Fibroblast of upper back skin (primary cell): Measurements from ENCODE around the gene ALDH1L1.

Experiments used
- DNase-seq: peaks from one replicate; pipeline ENCODE4 v3.0.0-alpha.2; 2013

Gene ALDH1L1

GRCh38 chr3:126153695-126154360, 26.6 kb downstream of the ALDH1L1 start:
- DNase-seq, result no peak

DNA sequence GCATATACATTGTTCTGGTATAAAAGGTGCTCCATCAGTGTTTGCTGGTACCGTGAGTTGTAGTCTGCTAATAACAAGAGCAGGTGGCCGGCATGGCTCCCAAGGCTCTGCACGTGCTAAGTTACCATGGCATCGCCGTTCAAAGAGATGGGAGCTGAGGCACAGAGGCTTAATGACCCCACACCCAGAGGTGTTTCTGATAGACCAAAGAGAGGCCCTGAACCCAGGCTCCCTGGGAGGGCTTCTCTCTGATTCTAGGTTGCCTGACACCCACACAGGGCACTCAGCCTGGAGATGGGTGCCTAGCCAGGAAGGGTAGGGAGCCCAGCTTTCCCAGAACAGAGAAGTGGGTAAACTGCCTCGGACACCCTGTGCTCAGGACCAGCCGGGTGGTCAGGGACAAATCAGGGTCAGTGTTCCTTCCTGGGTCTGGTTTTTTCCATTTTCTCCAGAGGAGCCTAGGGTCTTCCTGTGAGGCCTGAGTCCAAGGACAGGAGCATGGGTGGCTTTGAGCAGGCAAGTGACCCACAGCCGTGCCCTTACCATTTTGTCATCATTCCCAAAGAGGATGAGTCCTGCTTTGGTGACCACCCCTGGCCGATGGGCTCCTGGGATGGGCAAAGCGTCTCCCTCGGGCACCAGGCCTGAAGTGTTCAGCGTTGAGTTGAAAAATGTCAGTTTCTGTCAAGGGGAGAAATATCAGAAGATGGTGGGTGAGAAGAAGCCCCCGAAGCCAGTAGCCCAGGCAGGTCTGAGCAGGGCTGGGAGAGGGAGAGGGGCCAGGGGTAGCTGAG, 27.3 kb downstream of the ALDH1L1 start:
- DNase-seq, result no peak

- DNase-seq, result no peak
Observed at GRCh38 chr3:126152458-126152857, 27.9 kb downstream of the ALDH1L1 start.

DNA sequence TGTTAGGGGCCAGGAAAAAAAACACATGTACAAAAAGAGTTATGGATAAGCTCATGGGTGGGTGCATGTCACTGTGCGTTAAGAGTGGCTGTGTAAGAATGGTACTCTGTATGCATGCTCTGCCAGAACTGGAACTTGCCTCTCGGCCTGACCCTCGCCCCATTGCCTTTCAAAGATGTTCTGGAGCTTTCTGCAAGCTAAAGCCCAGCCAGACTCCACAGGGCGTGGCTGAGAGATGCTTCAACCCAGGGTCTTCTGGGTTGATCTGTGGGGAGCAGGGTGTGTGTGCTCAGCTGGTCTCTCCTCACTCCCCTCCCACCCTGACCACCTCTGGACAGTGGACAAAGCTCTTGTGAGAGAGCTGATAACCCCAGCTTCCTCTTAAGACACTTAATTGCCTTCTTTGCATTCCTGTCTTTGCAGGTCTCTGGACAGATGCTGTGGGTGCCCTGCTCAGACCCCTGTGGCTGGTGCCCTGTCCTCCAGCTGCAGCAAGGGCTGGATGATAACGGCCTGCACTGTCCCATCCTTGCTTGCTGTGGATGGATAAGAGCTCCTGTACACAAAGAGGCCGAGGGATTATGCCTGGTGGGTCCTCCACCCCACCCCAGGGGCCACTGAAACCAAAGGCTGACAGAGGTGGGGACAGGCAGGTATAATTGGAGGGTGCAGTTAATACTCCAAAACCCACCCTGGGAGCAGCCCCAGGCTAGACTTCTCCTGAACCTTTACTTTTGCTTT, 28.7 kb downstream of the ALDH1L1 start:
- DNase-seq, result no peak

DNA sequence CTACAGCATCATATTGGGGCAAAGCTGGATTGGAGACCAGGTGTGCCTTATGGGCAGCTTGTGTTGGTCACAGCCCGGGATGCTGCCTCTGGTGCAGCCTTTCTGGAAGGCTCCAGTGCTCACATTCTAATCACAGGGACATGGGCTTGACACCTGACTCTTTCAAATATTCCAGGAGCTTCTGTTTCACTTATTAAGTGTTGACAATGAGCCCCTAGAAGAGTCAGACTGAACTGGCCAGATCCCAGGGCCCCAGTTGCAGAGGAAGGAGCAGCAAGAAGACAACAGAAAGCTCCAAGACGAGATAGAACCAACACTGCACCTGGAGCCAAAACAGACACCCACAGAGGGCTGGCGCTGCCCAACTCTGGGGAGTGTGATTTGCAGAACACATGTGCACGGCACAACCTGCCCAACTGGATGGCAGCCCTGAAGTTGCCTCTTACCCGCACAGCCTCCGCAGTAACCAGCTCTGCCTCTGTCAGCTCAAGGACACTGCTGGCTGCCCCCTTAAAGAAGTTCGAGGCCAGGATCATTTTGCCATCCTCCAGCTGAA, 30.3 kb downstream of the ALDH1L1 start:
- no peak for DNase-seq

DNA sequence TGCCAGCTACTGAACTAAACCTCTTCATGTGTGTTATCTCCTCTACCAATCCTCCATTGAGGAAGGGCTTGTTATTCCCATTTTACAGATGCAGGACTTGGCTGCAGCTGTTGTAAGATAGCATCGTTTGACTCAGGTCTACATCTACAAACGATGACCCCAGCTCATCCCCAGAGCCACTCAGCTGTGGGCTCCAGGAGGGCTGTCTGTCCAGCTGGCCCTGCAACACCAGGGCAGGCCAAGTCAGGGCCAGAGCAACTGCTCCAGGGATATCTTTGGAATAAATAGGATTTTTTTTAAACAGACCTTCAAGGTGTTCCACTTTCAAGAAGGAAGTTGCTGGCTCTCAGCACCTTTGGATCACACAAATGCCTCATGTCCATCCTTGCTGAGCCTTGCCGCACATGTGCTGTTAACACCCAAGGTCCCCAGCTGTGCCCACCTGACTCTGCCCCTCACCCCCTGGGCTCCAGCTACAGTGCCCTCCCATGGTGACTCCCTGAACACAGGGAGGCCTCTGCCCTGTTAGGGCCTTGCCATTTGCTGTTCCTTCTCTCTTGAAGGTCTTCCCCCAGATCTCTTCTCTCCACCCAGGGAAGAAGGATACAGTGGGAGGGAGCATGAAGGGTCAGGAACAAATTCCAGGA, 31.0 kb downstream of the ALDH1L1 start:
- DNase-seq, result no peak

DNA sequence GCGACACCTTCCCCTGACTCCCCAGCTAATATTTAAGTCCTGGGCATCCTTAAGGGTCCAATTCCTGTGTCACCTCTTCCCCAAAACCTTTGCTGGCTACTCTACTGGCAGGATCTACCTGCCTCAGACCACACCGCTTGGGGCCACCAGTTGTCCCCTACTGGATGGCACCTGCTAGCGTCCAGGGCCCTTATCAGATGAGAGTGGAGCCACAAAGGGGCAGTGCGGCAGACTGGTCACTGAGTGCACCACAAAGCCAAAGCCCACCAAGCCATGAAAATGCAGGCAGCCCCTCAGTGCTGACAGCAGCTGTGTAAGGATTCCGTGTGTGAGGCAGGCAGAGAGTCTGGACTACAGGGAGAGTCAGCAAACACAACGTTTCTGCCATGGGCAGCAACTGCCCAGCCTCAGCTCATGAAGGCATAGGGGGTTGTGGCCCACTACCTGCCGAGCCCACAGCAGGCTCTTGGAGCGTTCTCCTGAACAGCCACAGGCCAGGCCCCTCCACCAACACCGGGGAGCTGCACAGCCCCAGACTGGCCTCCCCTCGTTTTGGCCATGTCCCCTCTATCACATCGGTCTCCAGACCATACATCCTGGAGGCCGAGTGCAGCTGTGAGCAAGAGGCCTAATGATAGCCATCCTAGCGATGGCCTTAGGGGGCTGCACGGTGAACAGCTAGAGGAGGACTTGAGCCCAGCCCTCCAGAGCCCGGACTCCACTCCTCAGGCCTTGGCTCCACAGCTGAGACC, 32.3 kb downstream of the ALDH1L1 start:
- no peak for DNase-seq

DNA sequence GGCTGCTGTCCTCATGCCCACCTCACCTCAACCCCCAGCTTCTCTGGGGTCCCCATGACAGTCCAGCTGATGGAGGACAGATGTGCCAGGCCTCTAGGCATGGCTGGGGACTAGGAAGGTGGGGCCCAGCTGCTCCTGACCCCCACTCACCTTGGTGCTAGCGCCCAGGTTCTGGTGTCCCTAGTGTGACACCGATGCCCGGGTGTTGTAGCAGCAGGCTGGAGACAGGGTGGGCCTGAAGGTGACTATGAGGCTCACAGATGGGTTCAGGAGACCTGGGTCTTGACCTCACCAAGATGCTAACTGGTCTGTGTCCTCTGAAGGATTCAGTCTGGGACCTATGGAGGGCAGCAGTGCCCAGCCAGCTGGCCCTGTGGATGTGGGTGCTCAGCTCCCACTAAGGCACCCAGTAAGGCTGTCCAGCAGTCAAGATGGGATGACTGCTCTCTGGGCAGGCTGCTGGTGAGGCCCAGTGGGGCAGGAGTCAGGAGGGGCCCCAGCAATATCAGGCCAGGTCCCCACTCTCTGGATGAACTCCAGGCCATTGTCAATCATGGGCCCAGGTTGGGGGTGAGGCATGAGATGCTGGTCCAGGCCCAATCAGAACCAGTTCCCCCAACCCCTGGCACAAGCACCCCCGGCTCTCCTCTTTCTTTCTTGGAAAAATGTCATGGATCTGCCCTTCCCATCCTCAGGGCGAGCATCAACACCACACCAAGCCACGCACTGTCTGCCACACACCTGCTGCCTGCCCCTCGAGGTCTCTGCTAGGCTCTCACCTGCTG, 33.0 kb downstream of the ALDH1L1 start:
- DNase-seq, result no peak

GRCh38 chr3:126146525-126147146, 33.8 kb downstream of the ALDH1L1 start:
- no peak for DNase-seq

DNA sequence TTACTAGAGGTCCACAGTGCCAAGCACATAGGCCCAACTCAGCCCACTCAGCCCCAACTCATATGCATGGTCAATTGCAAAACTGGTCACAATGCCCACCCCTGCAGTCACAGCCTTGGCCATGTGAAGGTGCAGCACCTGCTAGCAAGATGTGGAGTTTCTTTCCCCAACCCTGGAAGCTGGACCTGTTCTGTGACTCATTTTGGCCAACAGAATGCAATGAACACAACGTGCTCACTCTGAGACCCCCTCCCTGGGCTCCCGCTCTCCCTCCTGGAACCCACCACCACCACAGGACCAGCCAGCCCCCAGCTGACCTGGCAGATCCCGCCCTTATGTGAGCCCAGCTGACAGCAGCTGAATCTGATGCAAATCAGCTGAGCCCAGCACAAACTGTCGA, 34.4 kb downstream of the ALDH1L1 start:
- DNase-seq, result no peak

- DNase-seq, result no peak
Observed at GRCh38 chr3:126142652-126143051, 37.7 kb downstream of the ALDH1L1 start.

DNA sequence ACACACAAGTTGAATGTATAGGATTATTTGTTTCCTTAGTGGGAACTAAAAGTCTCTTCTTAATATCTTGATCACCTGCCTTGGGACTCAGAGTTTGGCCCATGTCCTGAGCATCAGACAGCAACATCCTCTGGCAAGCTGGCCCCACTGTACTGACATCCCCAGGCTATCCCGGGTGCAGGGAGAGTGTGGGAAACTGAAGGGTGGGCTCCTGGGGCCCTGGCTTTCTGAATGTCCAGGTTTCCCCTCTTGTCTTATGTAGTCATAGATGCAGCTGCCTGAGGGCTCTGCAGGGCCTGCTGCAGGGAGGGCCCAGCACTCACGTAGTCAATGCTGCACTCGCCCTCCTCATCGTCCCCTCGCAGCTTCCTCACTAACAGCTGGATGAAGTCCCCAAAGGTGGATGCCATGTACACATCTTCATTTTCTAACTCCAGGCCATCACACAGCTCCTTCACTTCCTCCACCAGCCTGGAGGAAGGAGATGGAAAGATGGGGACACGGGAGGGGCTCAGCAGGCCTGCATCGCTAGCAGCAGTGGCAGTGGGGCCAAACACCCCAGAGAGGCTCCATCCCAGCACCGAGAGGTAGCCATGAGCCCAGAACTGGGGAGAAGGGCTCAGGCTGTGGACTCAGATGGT, 42.8 kb downstream of the ALDH1L1 start:
- DNase-seq, result no peak

DNA sequence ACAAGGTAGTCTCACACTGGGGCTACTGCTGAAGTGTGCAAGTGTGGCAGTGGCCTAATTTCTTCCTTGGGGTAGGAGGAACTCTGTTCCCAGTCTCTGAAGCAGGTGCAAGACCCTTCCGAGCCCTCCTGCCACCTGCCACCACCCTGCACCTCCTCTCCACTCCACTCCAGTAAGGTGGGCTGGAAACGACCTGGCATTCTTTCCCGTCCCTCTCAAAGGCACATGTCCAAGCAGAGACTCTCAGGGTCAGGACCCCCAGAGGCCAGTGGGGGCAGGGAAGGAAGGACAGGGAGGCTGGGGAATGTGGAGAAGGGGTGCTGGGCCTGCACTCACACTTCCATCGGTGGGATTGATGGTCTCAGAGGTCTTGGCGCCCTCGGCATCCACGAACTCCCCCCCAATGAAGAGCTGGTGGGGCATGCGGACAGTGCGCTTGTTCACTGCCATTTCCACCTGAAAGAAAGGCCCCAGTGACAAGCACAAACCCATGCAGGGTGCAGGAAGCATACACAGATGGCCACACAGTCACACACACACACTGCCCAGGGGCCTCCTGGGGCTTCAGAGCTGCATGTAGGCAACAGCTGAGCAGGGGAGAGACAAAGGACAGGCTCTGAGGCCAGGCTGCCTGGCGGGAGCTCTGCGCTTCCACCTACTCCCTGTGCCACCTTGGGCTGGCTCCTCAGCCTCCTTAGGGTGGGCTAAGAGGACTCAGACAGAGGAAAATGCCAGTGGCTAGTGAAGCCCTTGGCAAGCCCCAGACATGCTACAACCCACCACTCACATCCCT, 43.8 kb downstream of the ALDH1L1 start:
- DNase-seq, result no peak

GRCh38 chr3:126135406-126136076, 44.8 kb downstream of the ALDH1L1 start:
- DNase-seq, result no peak

GRCh38 chr3:126135071-126135405, 45.3 kb downstream of the ALDH1L1 start:
- no peak for DNase-seq

DNA sequence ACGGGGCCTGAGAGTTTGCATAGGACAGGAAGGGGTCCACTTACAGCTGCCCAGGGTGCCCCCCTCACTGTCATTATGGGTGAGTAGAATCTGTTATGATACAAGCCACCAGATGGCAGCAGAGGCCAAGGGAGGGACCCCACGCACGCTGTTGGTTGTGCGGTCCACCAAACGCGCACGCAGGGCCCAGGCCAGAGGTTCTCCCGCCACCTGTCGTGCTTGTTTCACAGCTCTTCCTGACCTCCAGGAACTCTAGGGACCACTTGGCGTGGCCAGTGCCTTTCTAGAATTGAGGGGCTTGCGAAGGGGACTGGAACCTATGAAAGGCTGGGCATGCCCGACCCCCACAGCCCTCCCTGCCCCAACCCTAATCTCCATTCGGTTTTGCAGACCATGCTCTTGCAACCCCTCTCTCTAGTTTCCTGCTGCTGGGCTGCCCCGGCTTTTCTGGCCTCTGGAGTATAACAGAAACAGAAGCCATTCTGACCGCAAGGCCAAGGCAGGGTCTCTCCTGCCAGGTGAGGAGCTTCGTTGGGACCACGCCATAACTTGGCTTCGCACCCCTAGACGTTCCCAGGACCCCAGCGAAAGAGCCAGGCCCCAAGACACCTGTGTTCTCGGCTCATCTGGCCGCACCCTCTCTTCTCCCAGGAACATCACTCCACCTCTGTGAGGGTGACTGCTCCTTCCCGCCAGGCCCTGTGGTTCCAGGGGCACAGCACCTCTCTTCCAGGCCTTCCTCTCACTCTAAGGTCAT, 46.0 kb downstream of the ALDH1L1 start:
- peak; percentile 43 for DNase-seq

DNA sequence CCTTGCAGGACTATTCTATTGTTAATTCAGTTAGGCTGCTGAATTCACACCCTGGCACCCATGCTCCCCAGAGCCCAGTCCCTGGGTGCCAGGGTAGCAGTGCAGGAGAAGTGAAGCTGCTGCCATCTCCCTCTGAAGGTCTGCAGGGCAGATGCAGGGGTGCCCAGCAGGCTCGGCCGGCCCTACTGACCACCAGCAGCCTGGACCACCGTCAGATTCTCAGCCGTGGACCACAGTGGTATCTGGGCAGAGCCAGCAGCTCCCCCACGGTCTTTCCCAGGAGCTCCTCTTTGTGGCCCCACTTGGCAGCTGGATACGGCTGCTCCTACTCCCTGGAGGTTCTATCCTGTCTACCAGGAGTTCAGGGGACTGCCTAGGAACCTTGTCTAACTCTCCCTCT, 46.8 kb downstream of the ALDH1L1 start:
- no peak for DNase-seq
